Testis (tissue), 2 donors: ENCODE measurements around the gene HOXA13.

Experiments used
- POLR2A ChIP-seq: fragments of 450-650 bp; IDR thresholded peaks from one replicate; pipeline ENCODE4 v1.6.1; 2017; ENCODE audit warnings: antibody characterized with exemption, mild to moderate bottlenecking, moderate library complexity
- TF ChIP-seq, protein P1 (sequence below), 3 experiments: fragments of 450-650 bp in 2 of 3; fragments of 200-600 bp in 1 of 3; sonication (generic) in 1 of 3; IDR thresholded peaks; one replicate each; pipeline ENCODE4 v1.5.1; 2016 to 2019; ENCODE audit warnings: antibody characterized with exemption in 3 of 3, mild to moderate bottlenecking in 2 of 3, moderate library complexity in 1 of 3

DNA sequence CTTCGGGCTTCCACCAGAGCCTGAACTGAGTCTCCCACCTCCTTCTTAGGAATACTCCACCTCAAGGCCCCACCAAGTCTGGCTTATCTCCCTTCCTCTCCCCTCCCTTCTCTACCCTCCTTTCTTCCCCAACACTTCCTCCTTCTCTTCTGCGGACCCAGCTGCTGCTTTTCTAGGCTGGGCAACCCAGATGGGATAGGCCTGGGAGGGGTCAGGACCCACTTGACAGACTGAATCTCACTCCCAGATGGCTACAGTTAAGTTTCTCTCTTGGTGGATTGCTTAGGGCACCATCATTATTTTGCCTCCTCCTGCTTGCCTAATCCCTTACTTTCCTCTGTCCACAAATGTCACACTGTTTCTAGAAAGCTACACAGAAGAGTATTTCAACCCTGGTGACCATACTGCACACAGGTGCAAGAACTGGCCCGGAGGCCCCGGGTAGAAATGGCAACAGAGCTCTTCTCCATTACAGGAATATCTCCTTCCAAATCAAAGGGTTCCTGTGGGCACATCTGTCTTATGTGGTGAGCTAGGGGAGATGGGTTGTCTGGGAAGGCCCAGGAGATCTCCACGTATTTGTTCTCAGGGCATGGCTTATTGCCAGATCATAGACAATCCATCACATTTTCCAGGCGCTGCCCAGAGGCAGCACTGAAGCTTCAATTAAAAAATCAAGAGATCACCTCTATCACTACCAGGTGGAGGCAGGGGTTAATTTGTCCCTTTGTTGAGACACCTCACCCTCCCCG is 9.7 kb downstream of the HOXA13 start:
- TF ChIP-seq, protein P1, sequence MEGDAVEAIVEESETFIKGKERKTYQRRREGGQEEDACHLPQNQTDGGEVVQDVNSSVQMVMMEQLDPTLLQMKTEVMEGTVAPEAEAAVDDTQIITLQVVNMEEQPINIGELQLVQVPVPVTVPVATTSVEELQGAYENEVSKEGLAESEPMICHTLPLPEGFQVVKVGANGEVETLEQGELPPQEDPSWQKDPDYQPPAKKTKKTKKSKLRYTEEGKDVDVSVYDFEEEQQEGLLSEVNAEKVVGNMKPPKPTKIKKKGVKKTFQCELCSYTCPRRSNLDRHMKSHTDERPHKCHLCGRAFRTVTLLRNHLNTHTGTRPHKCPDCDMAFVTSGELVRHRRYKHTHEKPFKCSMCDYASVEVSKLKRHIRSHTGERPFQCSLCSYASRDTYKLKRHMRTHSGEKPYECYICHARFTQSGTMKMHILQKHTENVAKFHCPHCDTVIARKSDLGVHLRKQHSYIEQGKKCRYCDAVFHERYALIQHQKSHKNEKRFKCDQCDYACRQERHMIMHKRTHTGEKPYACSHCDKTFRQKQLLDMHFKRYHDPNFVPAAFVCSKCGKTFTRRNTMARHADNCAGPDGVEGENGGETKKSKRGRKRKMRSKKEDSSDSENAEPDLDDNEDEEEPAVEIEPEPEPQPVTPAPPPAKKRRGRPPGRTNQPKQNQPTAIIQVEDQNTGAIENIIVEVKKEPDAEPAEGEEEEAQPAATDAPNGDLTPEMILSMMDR (IDR thresholded peaks at IDR 0.05), result no peak
- TF ChIP-seq POLR2A, result no peak
